ENCODE data around the gene CIROP.

CIROP gene

DNA sequence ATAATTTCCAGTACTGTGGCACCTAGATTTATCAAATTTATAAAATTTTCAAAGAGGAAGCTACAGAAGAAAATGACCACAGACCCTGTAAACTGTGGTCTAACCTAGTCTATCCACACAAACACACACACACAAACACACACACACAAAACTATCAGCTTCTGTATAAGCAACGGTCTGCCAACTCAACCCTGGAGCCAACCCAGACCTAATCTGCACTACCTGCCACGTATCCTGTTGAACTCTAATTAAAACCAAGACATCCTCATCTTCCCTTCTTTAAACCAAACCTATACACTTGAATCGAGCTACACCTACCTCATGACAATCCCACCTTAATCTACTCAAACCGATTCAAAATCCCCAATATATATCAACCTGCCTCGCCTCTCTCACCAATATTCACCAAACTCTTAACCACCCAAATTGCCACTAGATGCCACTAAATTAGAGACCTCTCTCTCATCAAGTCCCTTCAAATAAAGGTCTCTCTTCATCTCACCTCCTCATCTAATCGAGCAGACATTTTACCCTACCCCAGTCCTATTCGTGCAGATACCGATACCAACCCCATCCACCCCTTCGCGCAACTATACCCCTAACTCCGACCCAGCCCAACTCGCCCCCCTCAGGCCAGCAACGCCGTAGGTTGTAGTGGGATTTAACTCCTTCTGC, 10.7 kb downstream of the CIROP start:
- no peak for DNase-seq (ENCODE audit: low read depth in 3 of 3)

- DNase-seq (ENCODE audit: low read depth in 3 of 3): no peak
These were observed 11.3 kb downstream of the CIROP start for GRCh38 chr14:23093526-23093925.

DNA sequence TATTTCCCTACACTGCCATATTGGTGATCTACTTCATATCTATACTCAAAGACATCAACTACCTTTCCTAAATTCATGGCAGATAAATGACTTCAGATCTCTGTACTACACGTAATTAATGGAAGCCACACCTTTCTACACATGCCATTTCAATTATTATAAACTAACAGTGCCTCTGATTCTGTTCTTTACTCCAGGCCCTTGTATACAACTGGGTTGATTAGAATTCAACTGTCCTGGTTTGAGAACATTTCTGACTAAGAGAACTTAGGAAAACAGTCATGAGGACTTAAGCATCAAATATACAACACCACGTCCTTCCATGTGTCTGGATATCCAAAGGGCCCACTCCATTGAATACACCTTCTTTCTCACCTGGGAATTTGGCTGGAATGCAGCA, 11.7 kb downstream of the CIROP start:
- no peak for DNase-seq (ENCODE audit: low read depth in 3 of 3)

DNA sequence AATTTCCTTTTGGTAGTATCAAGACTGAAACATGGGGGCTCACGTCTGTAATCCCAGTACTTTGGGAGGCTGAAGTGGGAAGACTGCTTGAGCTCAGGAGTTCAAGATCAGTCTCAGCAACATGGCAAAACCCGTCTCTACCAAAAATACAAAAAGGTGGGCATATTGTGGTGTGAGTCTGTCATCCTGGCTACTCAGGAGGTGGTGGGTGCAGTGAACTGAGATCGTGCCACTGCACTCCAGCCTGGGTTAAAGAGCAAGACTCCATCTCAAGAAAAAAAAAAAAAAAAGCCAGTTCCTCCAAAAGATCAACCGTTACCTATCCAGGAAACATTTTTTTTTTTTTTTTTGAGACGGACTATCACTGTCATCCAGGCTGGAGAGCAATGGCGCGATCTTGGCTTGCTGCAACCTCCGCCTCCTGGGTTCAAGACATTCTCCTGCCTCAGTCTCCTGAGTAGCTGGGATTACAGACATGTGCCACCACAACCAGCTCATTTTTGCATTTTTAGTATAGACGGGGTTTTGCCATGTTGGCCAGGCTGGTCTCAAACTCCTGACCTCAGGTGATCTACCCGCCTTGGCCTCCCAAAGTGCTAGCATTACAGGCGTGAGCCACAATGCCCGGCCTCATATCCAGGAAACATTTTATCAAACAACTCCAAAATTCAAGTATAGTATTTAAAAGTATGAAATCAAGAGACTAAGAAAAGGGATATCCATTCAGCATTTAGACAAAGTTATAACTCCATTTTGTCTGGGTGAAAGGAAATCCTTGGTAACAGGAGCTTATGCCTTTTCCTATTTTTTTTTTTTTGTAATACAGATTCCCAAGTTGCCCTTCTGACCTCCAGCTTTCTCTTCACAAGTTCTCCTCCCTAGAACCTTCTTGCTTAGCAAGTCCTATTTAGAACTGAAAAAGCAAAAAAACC, 13.2 kb downstream of the CIROP start:
- DNase-seq (ENCODE audit: low read depth in 3 of 3): no peak

DNA sequence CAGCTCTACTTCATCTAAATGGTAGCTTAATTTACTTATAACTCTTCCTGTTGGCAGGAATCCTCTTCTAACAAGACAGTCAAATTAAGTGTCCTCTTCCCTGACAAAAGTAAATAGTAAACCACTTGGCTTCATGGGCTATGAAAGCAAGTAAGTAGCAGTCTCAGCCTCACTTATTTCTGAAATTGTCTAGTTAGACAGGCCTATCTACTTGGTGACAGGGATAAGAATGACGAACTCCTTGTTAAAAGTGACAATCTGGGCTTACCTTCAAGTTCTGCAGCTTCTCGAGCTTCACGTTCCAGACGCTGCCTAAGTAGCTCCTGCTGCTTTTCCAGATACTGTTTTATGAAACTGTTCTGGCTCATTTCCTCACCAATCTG, 14.5 kb downstream of the CIROP start:
- DNase-seq (ENCODE audit: low read depth in 3 of 3): no peak

DNA sequence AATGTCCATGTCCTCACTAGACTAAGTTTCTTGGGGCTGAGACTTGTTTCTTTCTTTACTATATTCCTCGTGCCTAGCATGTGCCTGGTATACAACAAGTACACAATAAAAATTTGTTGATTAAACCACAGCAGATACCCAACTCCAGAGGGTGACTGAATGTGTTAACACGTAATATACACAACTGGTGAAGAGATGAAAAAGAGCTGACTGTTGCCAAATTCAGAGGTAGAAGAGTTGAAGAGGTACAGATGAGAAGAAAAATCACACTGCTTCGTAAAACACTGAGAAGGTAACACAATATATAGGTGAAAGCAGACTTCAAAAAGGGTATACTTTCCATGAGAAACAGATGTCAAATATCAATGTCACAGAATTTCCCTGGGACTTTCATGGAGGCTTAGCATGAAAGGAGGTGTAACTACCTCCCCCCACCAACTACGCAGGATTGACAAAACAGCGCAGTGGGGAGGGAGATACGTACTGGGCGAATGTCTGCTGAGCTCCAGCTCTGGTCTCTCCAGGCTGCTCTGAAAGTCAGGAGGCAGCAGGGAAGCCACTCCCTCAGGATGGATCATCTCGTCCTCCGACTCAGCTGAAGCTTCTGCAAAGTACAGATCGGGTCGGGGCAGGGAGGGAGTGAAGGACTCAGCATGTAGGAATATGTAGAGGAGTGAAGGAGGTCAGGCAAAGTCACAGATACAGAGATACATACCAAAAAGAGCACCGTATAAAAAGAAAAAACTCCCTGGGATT, 15.1 kb downstream of the CIROP start:
- DNase-seq (ENCODE audit: low read depth in 3 of 3): no peak

- DNase-seq (ENCODE audit: low read depth in 3 of 3): no peak
These were observed 18.2 kb downstream of the CIROP start for GRCh38 chr14:23086565-23086964.

DNA sequence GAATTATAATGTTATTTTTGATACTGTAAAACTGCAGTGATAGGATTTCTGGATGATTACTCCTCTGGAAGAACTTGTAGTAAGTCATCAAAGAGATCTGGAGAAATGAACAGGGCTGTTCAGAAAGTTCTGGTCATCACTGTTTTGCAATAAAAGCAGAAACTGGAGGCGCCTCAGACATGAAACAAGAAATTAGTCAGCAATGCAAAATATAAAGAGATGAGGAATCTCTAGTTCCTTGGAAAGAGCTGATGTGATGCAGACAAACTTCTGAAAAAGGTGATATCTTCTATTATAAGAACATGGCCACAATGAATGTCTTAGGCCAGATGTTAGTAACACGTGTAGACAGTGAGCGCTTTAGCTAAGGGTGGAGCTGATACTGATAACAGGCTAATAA, 19.3 kb downstream of the CIROP start:
- no peak for DNase-seq (ENCODE audit: low read depth in 3 of 3)

DNA sequence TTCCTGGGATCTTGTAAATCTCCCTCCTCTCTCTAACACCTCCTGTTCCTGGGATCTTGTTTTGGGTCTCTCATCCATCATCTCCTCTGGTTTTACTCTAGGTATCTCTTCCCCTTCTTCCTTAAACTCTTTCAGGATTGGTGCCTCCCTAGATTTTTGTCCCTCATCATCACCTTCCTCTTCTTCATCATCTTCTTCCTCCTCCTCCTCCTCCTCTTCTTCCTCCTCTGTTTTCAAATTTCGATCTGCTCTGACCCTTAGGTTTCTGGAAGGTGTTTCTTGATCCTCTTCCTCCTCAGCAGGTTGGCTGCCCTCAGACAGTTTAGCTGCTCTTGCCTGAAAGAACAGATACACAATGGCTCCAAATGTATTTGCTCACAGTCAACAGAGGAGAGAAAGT, 24.3 kb downstream of the CIROP start:
- DNase-seq (ENCODE audit: low read depth in 3 of 3): no peak

DNA sequence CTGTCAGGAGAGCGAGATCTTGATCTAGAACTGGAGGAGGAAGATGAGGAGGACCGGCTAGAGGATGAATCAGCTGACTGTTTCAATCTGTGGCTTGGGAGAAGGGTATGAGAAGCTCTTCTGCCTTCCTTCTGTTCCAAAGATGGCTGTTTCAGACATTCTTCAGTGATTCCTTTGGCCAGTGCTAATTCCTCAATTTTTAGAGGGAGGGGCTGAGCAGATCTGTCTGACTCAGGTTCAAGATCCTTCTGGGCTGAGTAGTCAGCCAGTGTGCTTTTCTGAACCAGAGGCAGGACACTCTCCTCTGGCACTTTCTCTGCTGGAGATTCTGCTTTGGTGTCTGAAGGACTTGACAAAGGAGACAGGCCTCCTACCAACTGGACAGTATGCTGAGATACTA, 25.1 kb downstream of the CIROP start:
- no peak for DNase-seq (ENCODE audit: low read depth in 3 of 3)

GRCh38 chr14:23078692-23079116, 26.1 kb downstream of the CIROP start:
- DNase-seq (ENCODE audit: low read depth in 3 of 3): no peak

DNA sequence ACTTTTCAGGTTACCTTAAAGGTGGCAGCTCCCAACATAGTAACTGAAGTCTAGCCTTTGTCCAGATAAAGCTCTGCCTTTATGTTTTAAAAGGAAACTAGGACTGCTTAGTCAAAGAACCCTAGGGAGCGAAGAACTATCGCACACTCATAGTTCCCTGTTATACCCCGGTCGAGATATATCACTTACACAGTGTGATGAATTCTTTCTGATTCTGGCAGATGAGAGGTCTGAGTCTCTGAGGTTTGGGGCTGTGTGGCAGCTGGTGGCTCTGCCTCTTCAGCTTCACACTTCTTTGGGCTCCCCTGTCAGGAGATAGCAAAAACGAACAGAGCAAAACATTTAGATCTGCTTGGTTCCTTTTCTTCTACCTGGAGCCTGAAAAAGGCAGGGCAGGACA, 26.8 kb downstream of the CIROP start:
- DNase-seq (ENCODE audit: low read depth in 3 of 3): no peak

DNA sequence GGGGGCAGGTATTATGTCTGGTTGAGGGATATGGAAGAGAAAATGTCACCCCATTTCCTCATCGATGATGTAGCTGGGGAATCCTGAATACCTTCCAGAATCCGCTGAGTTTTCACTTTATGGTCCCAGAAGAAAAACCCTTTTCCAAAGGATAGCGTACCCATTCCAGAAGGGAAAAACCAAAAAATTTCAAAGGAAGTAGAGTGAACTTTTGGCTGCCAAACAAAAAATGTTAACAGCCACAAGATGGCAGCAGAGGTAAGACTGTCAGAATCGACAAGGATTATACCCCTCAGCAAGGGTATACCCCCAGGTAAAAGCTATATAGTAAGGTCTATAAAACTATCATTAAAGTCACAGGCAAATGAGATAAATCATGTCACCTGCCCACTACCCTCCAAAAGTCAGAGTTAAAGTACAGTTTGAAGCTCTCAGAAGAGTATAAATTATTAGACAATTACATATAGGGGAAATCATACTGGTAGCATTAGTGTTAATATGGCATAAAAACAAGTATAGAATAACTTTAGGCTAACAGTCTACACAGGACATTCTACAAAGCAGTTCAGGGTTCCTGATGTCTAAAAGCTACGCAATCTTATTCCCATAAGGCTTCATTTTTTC, 27.9 kb downstream of the CIROP start:
- DNase-seq (ENCODE audit: low read depth in 3 of 3): no peak

GRCh38 chr14:23074906-23075305, 29.9 kb downstream of the CIROP start:
- no peak for DNase-seq (ENCODE audit: low read depth in 3 of 3)

- DNase-seq (ENCODE audit: low read depth in 3 of 3): no peak
These were observed 32.8 kb downstream of the CIROP start for GRCh38 chr14:23071921-23072539.

DNA sequence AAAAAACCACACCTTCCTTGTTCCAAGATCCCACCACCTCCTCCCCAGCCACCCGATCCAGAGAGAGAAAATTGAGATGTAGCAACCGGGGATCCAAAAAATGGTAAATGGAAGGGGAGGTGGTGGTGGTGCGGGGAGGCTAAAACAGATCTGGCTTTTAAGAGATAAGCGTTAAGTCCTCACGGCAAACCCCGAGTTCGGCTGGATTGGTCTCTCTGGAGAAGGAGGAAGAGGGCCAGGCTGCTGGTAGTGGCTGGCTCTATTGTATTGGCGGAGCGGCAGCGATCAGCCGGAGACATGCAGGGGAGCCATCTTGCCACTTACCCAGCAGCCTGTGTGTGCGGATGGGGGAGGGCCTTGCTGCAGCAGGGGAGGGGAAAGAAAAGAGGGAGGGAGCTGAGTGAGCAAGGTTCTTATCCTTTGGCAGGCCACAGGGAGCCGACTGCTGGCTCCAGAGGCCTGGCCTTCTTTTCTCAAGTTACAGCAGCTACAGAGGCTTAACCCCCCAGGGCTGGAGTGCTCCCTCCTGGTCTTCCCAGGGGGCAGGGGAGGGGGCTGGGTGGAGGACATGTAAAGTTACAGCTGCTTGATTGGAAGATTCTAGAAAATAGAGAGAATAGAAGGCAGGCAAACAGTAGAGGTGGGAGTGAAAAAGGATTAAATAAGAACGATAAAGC, 33.4 kb downstream of the CIROP start:
- DNase-seq (ENCODE audit: low read depth in 3 of 3): peak; percentile 58 to 77 (median 67)

DNA sequence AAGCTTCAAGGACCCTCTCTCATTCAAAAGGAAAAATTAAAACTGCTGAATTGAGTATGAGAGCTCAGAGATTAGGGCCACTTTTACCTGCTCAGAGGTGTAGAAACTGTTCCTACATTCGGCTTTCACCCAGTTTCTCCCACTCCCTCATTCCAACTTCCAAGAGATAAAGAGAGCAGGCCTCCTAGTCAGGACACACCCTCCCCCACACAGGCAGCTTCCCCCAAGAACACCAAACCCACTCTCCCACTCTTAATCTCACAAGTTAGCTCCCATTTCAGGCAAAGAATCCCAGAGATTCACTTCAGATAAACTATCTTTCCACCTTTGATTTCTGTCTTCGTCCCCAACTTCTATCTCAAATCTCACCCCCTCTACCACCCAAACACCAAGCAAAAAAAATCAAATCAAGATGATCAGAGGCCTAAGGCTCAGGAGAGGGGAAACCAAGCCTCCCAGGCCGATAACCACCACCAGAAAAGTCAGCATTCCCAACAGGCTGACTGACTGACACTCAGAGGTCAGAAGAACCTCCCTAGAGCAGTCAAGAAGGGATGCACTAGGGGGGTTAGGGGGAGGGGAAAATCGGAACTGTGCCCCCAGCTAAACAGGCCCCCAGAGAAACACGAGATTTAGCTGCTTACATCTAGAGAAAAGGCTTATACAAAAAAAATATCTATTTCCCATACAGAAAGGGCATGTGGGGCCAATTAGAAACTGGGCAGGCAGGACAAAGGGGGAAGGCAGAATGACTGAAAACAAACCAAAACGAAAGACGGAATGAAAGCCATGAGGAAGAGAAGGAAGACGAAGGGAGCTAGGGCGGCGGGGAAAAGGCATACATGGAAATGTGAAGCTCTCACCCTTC, 34.3 kb downstream of the CIROP start:
- DNase-seq (ENCODE audit: low read depth in 3 of 3): no peak

DNA sequence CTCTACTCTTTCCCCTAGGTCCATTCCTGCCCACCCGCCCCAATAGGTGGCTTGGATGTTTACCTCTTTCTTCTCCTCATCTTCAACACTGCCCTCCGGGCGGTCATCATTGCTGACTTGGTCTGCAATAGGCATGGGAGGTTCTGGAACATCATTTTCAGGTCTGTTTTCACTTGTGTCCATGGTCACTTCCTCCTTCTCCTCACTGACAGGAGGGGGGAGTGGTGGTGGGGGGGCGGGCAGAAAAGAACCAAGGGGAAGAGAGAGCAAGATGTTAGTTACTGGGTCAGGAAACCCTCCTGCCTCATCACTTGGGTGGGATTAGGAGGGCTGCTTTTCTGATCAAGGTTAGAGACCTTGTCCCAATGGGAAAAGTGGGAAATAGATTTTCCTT, 35.4 kb downstream of the CIROP start:
- no peak for DNase-seq (ENCODE audit: low read depth in 3 of 3)

DNA sequence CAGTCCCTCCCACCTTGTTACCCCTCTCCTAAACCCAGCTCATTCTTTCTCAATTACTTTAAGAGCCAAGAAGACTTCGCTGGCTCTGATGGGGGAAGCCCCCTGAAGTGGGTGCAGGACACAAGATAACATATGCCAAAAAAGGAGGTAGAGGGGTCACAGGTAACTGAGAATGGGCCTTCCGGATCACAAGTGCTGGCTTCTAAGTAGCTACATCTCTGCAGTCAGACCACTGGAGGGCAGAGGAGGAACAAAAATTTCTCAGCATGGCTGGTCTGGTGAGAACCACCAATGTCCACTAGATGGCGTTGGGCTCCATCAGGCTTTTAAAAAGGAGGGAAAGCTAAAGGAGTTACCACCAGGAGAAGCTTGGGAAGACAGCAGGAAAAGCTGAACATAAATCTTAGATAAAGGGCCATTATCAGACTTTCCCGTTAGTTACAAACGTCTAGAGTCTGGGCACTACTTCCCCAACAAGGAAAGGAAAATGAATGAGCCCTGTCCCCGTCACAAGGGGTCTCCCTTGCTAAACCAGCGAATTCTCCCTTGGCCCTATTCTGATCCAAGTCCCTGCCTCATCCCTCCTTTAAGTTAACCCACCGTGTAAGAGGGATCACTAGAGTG, 35.9 kb downstream of the CIROP start:
- peak; percentile 53 to 67 (median 65) for DNase-seq (ENCODE audit: low read depth in 3 of 3)
